SK-N-SH treated with all-trans-retinoic acid at 6 μM for 48 hours (cell line): ENCODE measurements around the gene THSD4.

Source experiments
- ATAC-seq: fragments of 200-7000 bp; cut with Tn5 transposase; 3 replicates; pipeline ENCODE4 v1.9.1; 2020; ENCODE audit warnings: mild to moderate bottlenecking, moderate library complexity
- ARNTL ChIP-seq: fragments of 450-650 bp; formaldehyde crosslinking; IDR thresholded peaks from 2 replicates; pipeline ENCODE4 v1.5.0; 2020; ENCODE audit warnings: low read depth, mild to moderate bottlenecking, moderate library complexity, borderline replicate concordance
- BACH2 ChIP-seq: fragments of 250-450 bp; sonication (Bioruptor Pico); IDR thresholded peaks from 2 replicates; pipeline ENCODE4 v1.9.0; 2021; ENCODE audit warnings: mild to moderate bottlenecking, borderline replicate concordance
- CSDC2 ChIP-seq: fragments of 250-450 bp; sonication (Bioruptor Pico); IDR thresholded peaks from 2 replicates; pipeline ENCODE4 v1.5.0; 2020; ENCODE audit warnings: mild to moderate bottlenecking, moderate library complexity
- CSRNP3 ChIP-seq: fragments of 250-450 bp; sonication (Bioruptor Pico); IDR thresholded peaks from 2 replicates; pipeline ENCODE4 v1.5.1; 2021; ENCODE audit warnings: mild to moderate bottlenecking, moderate library complexity
- ESRRG ChIP-seq: fragments of 250-450 bp; sonication (Bioruptor Pico); IDR thresholded peaks from 2 replicates; pipeline ENCODE4 v1.6.1; 2021; ENCODE audit warnings: mild to moderate bottlenecking
- ISL1 ChIP-seq: fragments of 250-450 bp; sonication (Bioruptor Pico); IDR thresholded peaks from 2 replicates; pipeline ENCODE4 v2.1.2; 2022; ENCODE audit warnings: mild to moderate bottlenecking, moderate library complexity
- OSR1 ChIP-seq: fragments of 250-450 bp; sonication (Bioruptor Pico); IDR thresholded peaks from 2 replicates; pipeline ENCODE4 v1.8.0; 2022; ENCODE audit warnings: moderate library complexity, mild to moderate bottlenecking, inconsistent platforms
- PATZ1 ChIP-seq: fragments of 250-450 bp; sonication (Bioruptor Pico); IDR thresholded peaks from 2 replicates; pipeline ENCODE4 v1.8.0; 2020; ENCODE audit warnings: mild to moderate bottlenecking, moderate library complexity, borderline replicate concordance
- POU6F1 ChIP-seq: fragments of 250-450 bp; sonication (Bioruptor Pico); IDR thresholded peaks from 2 replicates; pipeline ENCODE4 v1.8.0; 2021; ENCODE audit warnings: low read depth, mild to moderate bottlenecking, moderate library complexity, borderline replicate concordance
- PPARA ChIP-seq: fragments of 250-450 bp; sonication (Bioruptor Pico); IDR thresholded peaks from 2 replicates; pipeline ENCODE4 v1.5.0; 2020; ENCODE audit warnings: mild to moderate bottlenecking, borderline replicate concordance
- RARB ChIP-seq: fragments of 250-450 bp; sonication (Bioruptor Pico); IDR thresholded peaks from 2 replicates; pipeline ENCODE4 v1.8.0; 2021; ENCODE audit warnings: mild to moderate bottlenecking, moderate library complexity
- SNAI2 ChIP-seq: fragments of 250-450 bp; sonication (Bioruptor Pico); IDR thresholded peaks from 2 replicates; pipeline ENCODE4 v1.5.0; 2020; ENCODE audit warnings: mild to moderate bottlenecking, moderate library complexity
- TCF4 ChIP-seq: fragments of 250-450 bp; sonication (Bioruptor Pico); IDR thresholded peaks from 2 replicates; pipeline ENCODE4 v1.8.0; 2021; ENCODE audit warnings: mild to moderate bottlenecking, moderate library complexity, borderline replicate concordance
- TOX ChIP-seq: fragments of 250-450 bp; sonication (Bioruptor Pico); IDR thresholded peaks from 2 replicates; pipeline ENCODE4 v1.8.0; 2021; ENCODE audit warnings: mild to moderate bottlenecking, moderate library complexity, borderline replicate concordance
- TSHZ2 ChIP-seq: fragments of 250-450 bp; sonication (Bioruptor Pico); IDR thresholded peaks from 2 replicates; pipeline ENCODE4 v1.5.0; 2020; ENCODE audit warnings: mild to moderate bottlenecking, moderate library complexity
- ZC3H10 ChIP-seq: fragments of 250-450 bp; sonication (Bioruptor Pico); IDR thresholded peaks from 2 replicates; pipeline ENCODE4 v1.5.1; 2021; ENCODE audit warnings: mild to moderate bottlenecking, moderate library complexity
- ZFP30 ChIP-seq: fragments of 450-650 bp; formaldehyde crosslinking; IDR thresholded peaks from 2 replicates; pipeline ENCODE4 v1.5.0; 2022; ENCODE audit warnings: mild to moderate bottlenecking, moderate library complexity
- ZNF70 ChIP-seq: fragments of 450-650 bp; formaldehyde crosslinking; IDR thresholded peaks from 2 replicates; pipeline ENCODE4 v1.5.0; 2020; ENCODE audit warnings: mild to moderate bottlenecking, moderate library complexity

THSD4 gene

GRCh38 chr15:71281256-71281655 is 166.0 kb downstream of the THSD4 start:
- ATAC-seq: no peak
- TF ChIP-seq PATZ1 (CRISPR knock-in tag): no peak
- TF ChIP-seq, all 23 proteins: peak for 0

GRCh38 chr15:71282076-71282475 is 166.8 kb downstream of the THSD4 start:
- no peak for TF ChIP-seq ARNTL (CRISPR knock-in tag)
- no peak for TF ChIP-seq TCF4 (CRISPR knock-in tag)
- no peak for ATAC-seq

GRCh38 chr15:71288348-71288955 is 173.2 kb downstream of the THSD4 start:
- ATAC-seq: no peak
- TF ChIP-seq CSRNP3 (CRISPR knock-in tag): no peak
- TF ChIP-seq TCF4 (CRISPR knock-in tag): no peak
- TF ChIP-seq ESRRG (CRISPR knock-in tag): no peak
- TF ChIP-seq RARB (CRISPR knock-in tag): no peak
- no peak for TF ChIP-seq ARNTL (CRISPR knock-in tag)
- TF ChIP-seq ZNF70 (CRISPR knock-in tag): no peak
- TF ChIP-seq POU6F1 (CRISPR knock-in tag): no peak
- no peak for TF ChIP-seq SNAI2
- TF ChIP-seq TOX: no peak
- no peak for TF ChIP-seq ZC3H10 (CRISPR knock-in tag)
- TF ChIP-seq OSR1 (CRISPR knock-in tag): no peak
- TF ChIP-seq PATZ1 (CRISPR knock-in tag): no peak
- no peak for TF ChIP-seq ISL1
- TF ChIP-seq CSDC2 (CRISPR knock-in tag): no peak
- no peak for TF ChIP-seq BACH2

GRCh38 chr15:71290002-71290401 is 174.7 kb downstream of the THSD4 start:
- no peak for ATAC-seq
- TF ChIP-seq CSDC2 (CRISPR knock-in tag): no peak

- ATAC-seq: no peak
- TF ChIP-seq TSHZ2 (CRISPR knock-in tag) (no peak), PPARA (no peak), PATZ1 (CRISPR knock-in tag) (no peak), ISL1 (no peak), ZC3H10 (CRISPR knock-in tag) (no peak), RARB (CRISPR knock-in tag) (no peak), CSDC2 (CRISPR knock-in tag) (no peak), POU6F1 (CRISPR knock-in tag) (no peak), ZNF70 (CRISPR knock-in tag) (no peak), ZFP30 (no peak), TOX (no peak), OSR1 (CRISPR knock-in tag) (no peak)
Observed at GRCh38 chr15:71290881-71291635, 175.8 kb downstream of the THSD4 start.
